ENCODE data around the gene ASB18.
"Not testable (repeated sequence)": the region's sequence is repeated elsewhere in the genome, so short reads cannot be mapped to it uniquely, and the experiment has no call there.

The ASB18 gene

DNA sequence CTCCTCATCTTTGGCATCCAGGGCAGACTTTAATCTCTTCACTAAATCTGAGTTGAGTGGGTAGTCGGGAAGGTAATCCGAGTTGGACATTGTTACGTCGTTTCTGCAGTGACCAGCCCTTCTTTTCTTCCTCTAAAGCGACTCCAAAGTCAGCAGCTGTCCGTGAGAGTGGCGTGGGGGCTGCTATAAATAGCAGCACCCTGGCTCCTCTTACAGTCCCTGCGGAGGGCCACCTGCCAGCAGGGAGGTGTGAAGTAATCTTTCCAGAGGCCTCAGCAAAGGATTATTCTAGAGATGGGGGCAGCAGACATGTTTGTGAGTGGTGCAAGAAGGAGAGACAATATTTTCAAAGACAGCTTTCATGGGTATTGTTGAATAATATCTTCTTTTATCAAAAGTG lies at the start of gene ASB18:
Gene ASB18 (minus strand): TSS at position 151 of the 400 bp plus-strand sequence. CDS start 61 bp downstream, at position 90.
- DNase-seq (ENCODE audit: low read depth in 1 of 2, low spot score in 1 of 2) = no peak

DNA sequence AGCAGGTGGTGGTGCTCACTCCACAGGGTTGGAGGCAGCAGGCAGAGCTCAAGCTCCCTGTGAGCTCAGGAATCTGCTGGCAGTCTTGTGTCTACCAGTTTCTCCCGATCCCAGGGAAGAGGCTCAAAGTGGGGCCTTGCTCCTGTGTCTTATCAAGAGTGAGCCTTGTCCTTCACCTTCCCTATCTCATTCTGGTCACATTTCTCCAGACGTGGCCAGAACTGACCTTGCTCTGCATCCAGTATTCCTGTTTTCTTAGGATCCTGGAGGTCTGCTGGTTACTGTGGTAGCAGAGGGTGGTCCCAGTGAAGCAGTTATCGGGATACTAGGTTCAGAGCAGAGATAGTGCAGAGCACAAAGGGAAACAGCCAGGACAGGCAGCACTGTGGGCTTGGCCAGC lies 47.1 kb upstream of the ASB18 start:
- DNase-seq (ENCODE audit: low read depth in 1 of 2, low spot score in 1 of 2) = no peak

- no peak for DNase-seq (ENCODE audit: low read depth in 1 of 2, low spot score in 1 of 2)
These were observed 45.4 kb upstream of the ASB18 start for GRCh38 chr2:236309669-236310029.

DNA sequence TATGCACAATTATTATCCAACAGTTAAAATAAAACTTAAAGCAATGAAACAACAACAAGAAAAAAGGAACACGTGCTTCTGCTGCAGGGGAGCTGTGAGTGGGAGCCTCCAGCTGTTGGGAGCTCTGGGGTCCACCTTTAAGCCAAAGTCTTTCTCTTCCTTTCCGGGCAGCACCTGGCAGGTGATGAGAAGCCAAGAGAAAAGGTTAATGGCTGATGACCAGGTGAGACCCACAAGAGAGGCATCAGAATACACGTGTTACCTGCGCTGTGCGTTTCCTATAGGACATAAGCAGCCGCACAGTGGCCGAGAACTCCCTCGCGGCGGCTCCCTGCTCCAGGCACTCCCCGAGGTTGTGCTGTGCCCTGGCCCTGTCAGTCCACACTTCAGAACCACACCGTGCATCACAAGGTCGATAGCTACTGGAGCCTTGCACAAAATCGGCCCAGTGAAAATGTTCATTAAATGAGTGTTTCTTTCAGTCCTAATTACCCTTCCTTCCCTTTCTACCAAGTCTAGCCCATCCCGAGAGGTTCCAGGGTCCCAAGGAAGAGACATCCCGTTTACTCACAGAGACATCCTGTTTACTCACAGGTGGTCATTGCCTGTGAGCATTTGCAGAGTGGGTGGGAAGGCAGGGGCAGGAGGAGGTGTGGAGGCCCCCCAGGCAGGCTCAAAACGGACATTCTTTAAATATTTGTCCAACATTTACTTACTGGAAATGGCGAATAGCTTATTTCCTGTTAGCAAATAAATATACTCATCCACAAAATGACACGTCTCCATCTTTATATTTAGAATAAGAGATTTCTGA lies 44.9 kb upstream of the ASB18 start:
- no peak for DNase-seq (ENCODE audit: low read depth in 1 of 2, low spot score in 1 of 2)

DNA sequence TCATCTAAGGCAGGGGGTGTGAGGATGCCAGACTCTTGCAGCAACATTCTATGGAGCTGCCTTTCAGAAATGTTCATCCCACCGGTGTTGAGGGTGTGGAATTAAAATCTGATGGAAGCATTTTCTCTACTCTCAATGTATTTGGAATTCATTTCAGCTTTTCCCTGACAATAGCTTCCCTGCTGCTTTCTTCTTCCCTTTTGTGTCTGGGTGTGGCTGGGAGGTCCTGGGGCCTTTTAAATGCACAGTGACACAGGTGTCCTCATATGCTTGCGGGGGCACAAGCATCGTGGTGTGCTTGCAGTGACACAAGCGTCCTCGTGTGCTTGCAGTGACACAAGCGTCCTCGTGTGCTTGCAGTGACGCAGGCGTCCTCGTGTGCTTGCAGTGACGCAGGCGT lies 43.4 kb upstream of the ASB18 start:
- DNase-seq (ENCODE audit: low read depth in 1 of 2, low spot score in 1 of 2) = no peak

DNA sequence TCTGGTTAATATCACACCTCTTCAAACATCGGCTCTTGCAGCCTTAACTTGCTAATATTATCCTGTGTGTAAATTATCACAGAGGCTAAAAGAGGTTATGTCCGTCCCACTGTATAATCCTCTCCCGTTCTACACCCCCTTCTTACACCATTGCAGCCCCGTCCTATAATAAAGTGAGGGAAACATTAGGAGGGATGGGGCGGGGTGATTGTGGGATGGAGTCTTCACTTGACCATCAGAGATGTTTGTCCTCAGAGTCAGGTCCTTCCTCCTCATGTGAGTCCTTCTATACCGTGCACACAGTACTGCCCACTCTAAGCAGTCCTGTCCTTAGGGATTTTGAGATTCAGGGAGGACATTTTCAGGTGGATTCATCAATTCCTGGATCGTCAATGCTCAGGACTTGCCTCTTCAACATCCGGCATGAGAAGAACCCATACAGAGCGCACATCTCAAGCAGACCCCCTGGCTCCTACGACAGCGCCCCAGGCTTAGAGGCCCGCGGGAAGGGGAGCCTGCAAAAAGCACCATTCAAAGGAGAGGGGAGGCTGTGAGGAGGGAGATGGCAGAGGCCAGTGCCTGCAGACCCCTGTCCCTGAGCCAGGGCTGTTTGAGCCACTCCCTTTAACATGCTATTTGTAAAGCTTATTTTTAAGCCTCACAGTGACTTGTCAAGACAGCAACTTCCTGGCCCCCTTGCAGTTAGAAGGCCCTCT lies 42.8 kb upstream of the ASB18 start:
- DNase-seq (ENCODE audit: low read depth in 1 of 2, low spot score in 1 of 2) = no peak

DNA sequence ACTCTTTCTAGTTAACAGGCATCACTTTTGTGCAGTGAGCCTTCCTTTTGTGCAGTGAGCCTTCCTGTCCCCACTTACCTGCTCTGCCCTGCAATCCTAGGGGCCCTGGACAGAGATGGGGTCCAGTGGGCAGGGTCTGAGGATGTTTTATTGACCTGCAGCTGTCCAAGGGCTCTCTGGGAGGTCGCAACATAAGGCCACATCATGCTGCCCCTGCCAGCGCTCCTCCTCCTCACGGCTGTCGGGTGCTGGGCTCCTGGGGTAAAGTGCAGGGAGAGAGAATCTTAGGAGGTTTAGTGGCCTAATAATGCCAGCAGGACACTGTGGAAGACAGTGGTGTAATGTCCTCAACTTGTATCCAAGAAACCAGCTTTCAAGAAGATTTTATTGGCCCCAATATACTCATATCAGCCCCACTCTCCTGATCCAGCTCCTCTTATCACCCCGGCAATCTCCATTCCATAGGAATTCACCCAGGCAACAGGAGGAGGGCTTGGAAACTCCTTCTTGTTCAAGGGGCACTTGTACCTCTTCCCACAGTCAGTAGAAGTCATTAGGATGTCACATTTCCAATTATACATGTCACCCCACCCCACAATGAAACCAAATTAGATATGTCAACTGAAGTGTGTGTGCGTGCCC lies 41.9 kb upstream of the ASB18 start:
- no peak for DNase-seq (ENCODE audit: low read depth in 1 of 2, low spot score in 1 of 2)

DNA sequence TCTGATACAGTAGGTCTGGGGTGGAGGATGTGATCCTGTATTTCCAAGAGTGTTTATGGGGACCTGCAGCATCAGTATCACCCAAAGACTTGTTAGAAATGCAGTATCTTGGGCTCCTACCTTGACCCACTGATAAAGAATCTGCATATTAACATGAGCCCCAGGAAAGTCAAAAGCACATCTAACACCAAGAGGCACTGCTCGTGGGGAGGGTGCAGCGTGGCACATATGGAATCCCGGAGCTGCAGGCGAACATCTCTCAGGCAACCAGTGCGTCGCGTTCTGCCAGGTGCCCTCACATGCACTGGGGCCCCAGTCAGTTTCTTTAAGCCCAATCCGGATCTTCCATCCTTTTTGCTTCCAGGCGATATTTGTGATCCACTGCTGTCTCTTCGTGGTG lies 41.3 kb upstream of the ASB18 start:
- no peak for DNase-seq (ENCODE audit: low read depth in 1 of 2, low spot score in 1 of 2)

DNA sequence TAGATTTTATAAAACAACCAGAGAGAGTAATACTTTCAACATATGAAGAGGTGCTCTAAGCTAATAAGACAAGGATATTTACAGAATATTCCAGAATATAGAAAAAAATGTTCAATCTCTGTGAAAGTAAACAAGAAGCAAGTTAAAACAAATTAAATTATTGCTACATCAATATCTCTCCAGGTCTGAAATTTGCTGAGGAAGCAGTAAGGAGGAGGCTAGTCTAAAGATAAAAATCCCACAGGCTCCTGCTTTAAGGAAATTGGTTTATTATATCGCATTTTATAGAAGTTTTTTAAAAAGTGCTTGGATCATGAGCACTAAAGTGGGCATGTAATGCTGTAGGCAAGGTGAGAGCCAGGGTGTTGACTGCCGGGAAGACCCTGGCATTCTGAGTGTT lies 39.7 kb upstream of the ASB18 start:
- no peak for DNase-seq (ENCODE audit: low read depth in 1 of 2, low spot score in 1 of 2)

GRCh38 chr2:236302555-236302954 lies 38.3 kb upstream of the ASB18 start:
- no peak for DNase-seq (ENCODE audit: low read depth in 1 of 2, low spot score in 1 of 2)

GRCh38 chr2:236298924-236299475 lies 34.8 kb upstream of the ASB18 start:
- no peak for DNase-seq (ENCODE audit: low read depth in 1 of 2, low spot score in 1 of 2)

- no peak for DNase-seq (ENCODE audit: low read depth in 1 of 2, low spot score in 1 of 2)
These were observed 31.3 kb upstream of the ASB18 start for GRCh38 chr2:236295481-236295880.

DNA sequence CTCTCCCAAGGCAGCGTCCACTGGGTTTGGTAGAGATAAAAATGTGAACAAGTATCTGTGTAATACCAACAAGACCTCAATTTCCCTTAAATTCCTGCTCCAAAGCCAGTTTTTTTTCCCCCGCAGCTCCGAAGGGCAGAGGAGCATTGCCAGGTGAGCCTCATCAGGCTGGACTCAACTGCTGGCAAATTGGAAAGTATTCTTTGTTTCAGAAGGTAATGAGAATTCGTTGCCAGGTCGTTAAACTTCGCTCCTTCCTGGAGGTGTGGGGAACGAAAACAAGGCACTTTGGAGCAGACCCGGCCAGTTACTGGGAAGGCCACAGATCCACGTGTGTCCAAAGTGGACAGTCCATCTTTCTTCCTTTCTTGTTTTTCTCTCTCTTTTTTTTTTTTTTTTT lies 30.4 kb upstream of the ASB18 start:
- no peak for DNase-seq (ENCODE audit: low read depth in 1 of 2, low spot score in 1 of 2)

- no peak for DNase-seq (ENCODE audit: low read depth in 1 of 2, low spot score in 1 of 2)
These were observed 29.1 kb upstream of the ASB18 start for GRCh38 chr2:236293241-236293810.

DNA sequence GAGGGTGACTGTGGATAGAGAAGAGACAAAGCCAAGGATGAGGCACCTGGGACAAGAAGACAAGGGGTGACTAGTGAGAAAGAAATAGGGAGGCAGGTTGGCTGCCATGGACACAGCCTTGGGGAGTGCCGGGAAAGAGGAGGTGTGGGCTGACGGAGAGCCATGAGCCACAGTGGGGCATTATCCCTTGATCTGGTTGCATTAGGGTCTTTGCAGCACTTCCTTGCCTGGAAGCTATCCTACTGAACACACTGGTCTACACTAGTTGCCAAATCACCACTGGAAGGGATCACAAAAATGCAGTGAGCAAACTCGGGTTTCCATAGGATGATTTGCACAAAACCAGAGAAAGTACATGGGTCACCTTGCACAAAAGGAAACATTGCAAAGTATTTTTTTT lies 27.7 kb upstream of the ASB18 start:
- no peak for DNase-seq (ENCODE audit: low read depth in 1 of 2, low spot score in 1 of 2)

DNA sequence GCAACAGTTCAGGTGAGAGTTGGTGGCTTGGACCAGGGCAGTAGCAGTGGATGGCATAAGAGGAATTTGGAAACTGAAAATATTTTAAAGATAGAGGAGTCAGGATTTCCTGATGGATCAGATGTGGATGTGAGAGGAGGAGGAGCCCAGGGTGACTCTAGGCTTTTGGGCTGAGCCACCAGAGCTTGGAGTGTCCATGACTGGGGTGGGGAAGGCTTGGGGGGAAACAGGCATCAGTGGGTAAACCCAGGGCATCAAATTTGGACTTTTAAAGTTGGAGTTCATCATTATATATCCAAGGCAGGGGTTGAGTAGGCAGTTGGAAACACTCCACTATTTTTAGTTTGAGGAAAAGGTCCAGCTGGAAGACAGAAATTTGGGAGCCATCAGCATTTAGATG lies 27.3 kb upstream of the ASB18 start:
- DNase-seq (ENCODE audit: low read depth in 1 of 2, low spot score in 1 of 2) = no peak

GRCh38 chr2:236290742-236291425 lies 26.7 kb upstream of the ASB18 start:
- DNase-seq (ENCODE audit: low read depth in 1 of 2, low spot score in 1 of 2) = no peak

- no peak for DNase-seq (ENCODE audit: low read depth in 1 of 2, low spot score in 1 of 2)
These were observed 25.7 kb upstream of the ASB18 start for GRCh38 chr2:236289766-236290462.

DNA sequence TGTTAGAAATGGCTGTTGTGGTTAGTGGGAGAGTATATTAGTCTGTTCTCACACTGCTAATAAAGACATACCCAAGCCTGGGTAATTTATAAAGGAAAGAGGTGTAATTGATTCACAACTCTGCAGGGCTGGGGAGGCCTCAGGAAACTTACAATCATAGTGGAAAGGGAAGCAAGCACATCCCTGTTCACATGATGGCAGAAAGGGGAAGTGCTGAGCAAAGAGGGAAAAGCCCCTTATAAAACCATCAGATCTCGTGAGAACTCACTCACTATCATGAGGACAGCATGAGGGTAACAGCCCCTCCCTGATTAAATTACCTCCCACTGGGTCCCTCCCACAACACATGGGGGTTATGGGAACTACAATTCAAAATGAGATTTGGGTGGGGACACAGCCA lies 24.2 kb upstream of the ASB18 start:
- DNase-seq (ENCODE audit: low read depth in 1 of 2, low spot score in 1 of 2) = not testable (repeated sequence)

GRCh38 chr2:236287656-236288055 lies 23.4 kb upstream of the ASB18 start:
- DNase-seq (ENCODE audit: low read depth in 1 of 2, low spot score in 1 of 2) = no peak
